KOPT-K1 (cell line): ENCODE measurements around the gene VPS54.

ENCODE experiments used
- H3K27ac ChIP-seq: fragments of 200-600 bp; sonication (generic); 2 replicates; pipeline ENCODE4 v1.5.1; 2016; ENCODE audit warnings: antibody characterized with exemption, mild to moderate bottlenecking, low read depth, low read length; ENCODE audit not compliant: poor library complexity, severe bottlenecking
- H3K36me3 ChIP-seq: fragments of 200-600 bp; sonication (generic); 2 replicates; pipeline ENCODE4 v1.5.1; 2017; ENCODE audit warnings: antibody characterized with exemption, mild to moderate bottlenecking, low read length, moderate library complexity; ENCODE audit not compliant: insufficient read depth
- H3K9me3 ChIP-seq: fragments of 200-600 bp; sonication (generic); 2 replicates; pipeline ENCODE4 v1.5.1; 2017; ENCODE audit warnings: antibody characterized with exemption, low read length, mild to moderate bottlenecking; ENCODE audit not compliant: insufficient read depth, poor library complexity, severe bottlenecking

Gene VPS54

GRCh38 chr2:64036034-64036705 lies 16.9 kb upstream of the VPS54 start:
- H3K9me3 ChIP-seq, result no peaks in the 10 kb centered on the region
- H3K27ac ChIP-seq, result peak overlapping the region; percentile 9
- no peaks in the 10 kb centered on the region for H3K36me3 ChIP-seq

DNA sequence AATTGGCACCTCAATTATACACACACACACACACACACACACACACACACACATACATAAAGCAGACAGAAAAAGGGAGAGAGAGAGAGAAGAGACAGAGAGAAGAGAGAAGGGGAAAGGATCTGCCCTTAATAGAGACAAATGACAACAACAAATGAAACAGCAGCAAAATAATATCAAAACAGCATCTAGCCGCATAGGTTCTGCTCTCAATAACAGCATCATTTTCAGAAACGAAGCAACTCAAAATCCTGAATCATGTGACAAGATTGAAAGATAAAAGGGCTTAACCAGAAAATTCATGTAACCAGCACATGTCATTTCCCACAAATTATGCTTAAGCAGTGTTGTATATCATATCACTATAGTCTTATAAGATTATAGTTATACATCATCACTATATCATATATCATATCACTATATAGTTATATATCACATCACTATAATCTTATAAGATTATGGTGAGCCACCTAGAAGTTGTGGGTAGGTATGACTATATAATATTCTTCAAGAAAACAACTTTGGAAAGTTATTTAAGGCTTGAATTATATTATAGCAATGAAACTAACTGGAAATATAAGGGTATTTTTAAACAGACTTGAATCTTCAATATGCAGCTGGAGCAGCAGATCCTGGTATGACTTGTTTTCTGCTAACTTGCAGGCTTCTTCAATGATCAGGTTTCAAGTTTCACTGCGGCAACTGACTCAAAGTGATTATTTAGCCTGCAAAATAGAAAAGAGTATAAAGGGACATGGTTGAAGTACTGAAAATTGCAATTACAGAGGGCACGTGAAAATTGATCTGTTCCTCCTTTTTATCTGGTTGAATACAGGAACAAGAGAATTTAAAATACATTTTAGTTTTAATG lies 16.1 kb upstream of the VPS54 start:
- no peak overlapping the region for H3K27ac ChIP-seq
- H3K9me3 ChIP-seq, result no peaks in the 10 kb centered on the region
- H3K36me3 ChIP-seq, result no peaks in the 10 kb centered on the region

DNA sequence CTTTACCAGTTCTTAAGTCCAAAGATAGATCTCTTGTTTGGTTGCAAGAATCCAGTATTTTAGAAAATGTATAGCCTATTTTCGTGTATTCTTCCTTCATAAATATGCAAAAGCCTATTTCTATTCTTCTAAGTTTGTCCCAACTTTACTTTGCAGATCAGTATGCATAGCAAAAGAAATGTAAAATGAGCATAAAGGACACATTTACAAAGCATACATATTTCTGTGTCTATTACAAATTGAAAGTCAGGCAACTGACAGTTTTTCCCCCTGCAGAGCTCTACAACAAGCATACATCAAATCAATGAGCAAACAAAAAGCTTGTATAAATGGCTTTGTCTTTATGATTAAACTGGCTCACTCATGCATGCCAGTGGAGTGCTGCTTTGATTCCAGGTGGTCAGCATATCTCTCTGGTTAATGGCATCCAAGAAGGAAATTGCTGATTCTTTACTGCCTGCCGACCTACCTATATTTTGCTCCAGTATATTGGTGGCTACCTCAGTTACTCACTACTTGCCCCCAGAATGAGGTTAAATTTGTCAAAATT lies 10.0 kb upstream of the VPS54 start:
- H3K27ac ChIP-seq, result no peak overlapping the region
- no peaks in the 10 kb centered on the region for H3K9me3 ChIP-seq
- no peaks in the 10 kb centered on the region for H3K36me3 ChIP-seq

DNA sequence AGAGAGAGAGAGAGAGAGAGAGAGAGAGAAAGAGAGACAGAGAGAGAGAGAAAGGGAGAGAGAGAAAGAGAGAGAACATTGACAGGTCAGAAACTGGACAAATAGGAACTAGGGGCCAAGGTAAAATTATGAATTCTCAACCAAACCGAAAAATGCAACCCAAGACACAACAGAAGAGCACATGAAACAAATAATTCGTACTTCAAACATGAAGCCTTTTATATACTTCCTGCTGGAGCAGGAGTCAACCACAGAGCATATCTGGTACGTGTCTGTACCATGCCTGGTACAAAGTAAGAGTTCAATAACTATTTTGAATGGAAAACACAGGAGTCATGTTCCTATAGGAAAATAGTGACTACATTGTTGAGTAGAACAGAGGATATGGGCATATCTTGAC lies 6.5 kb upstream of the VPS54 start:
- Histone ChIP-seq H3K9me3 (no peaks in the 10 kb centered on the region), H3K27ac (peak overlapping the region; percentile 2), H3K36me3 (no peaks in the 10 kb centered on the region)

DNA sequence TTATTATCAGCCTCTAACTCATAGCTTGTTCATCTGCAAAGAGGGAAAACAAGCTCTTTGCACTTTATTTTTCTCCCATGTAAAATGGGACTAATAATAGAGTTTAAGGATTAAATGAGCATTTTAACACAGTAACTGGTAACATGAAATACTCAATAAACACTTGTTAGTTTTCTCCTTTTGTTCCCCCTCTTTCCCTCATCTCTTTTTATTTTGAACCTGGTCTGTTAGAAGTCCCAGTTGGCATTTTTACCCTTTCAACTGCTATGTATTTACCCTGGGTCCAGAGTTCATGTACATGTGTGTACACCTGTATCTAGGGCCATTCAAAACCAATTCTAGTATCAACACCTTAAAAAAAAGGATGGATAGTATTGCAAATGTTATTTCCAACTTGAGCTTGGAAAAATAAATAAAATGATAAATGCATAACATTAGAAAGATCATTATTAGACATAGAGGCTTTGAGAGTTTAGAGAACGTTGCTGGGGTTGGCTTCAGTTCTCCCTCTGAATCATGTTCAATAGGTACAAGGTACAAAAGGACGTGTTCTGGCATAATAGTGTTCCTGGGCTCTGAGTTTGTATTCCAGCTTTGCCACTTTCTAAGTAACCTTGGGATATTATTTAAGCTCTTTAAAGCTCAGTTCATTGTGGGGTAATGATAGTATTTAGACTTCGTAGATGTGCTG lies 5.2 kb upstream of the VPS54 start:
- H3K9me3 ChIP-seq, result no peaks in the 10 kb centered on the region
- peak overlapping the region; percentile 7 for H3K27ac ChIP-seq
- H3K36me3 ChIP-seq, result no peaks in the 10 kb centered on the region

DNA sequence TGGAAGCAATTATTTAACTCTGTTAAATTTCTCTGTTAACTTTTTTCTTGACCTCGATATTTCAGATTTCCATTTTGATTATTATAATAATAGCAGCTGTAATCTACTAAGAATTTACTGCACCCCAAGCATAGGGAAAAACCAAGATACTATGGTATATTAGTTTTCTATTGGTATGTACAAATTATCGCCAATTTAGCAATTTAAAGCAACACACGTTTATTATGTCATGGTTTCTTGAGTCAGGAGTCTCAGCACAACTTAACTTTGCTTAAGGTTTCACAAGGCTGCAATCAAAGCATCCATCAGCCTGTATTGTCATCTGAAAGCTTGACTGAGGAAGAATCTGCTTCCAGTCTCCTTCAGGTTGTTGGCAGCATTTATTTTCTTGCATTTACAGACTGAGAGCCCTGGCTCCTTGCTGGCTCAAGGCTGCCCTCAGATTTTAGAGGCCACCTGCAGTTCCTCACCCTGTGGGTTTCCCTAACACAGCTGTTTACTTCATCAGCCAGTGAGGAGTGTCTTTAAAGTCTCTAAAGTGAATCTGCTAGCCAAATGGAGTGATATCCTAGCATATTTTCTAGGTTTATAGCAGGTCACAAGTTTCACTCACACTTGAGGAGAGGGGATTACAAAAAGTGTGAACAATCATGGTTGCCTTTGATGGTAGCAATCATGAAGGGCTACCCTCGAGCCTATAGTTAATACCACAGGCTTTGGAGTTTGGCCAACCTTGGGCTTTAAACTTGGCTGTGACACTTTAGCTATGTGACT lies 4.4 kb upstream of the VPS54 start:
- no peaks in the 10 kb centered on the region for H3K9me3 ChIP-seq
- H3K27ac ChIP-seq, result peak overlapping the region; percentile 7
- no peaks in the 10 kb centered on the region for H3K36me3 ChIP-seq

DNA sequence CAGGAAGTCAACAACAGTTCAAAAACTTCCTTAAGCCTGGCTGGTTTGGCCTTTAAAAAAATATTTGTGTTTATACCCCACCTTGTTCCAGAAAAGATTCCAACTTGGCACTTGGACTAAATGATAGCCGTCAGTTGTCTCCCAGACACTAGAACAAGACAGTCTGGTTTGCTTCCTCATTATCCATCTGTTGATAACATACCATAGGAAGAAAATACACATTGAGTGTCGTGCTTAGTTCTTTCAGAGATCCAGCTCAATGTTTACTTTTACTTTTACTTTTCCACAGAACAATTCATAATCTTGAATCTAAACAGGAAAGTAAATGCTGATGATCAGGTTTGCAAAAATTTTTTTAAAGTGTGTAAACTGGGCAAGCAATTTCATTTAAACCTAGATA lies 2.4 kb upstream of the VPS54 start:
- Histone ChIP-seq H3K36me3 (no peaks in the 10 kb centered on the region), H3K27ac (peak overlapping the region; percentile 81), H3K9me3 (no peaks in the 10 kb centered on the region)

DNA sequence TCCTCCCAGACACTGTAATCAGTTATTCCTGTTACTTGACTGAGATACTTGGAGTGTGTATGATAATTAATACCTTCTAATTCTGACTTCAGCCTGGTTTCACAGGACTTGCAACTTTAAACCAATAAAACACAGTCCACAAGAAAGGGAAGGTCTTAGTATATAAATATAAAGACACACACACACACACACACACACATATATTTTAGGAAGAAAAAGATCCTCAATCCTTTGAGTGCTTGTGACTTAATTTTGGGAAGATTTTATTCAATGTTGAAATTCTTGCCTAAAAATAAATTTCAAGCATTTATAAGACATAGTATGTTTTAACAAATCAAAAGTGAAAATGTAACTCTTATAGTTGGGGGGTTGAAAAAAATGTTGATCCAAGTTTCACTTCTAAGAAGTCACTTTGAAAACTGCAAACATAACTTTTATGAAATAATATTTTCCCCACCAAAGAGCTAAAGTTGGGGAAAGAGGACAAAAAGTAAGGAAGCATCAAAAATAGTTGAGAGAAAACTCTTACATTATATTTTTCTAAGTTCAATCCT lies 824 bp upstream of the VPS54 start:
- Histone ChIP-seq H3K36me3 (no peaks in the 10 kb centered on the region), H3K27ac (peak overlapping the region; percentile 81), H3K9me3 (no peaks in the 10 kb centered on the region)

DNA sequence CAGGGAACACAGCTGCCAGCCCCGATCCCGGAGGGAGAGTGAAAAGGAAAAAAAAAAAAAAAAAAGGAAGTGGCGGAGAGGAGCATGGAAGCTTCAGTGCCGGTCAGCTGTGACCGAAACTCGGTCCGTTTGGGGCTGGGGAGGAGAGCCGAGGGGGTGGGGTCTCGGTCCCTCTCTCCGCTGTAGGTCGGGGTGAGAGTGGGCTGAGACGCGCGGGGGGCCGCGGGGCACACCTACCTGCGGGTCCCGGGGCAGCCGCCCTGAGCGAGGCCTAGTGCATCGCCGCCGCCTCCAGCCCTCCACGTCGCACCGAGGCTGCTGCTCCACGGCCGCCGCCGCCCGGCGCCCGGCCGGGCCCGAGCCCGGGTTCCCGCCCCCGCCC lies 536 bp downstream of the VPS54 start:
- peak overlapping the region; percentile 81 for H3K27ac ChIP-seq

DNA sequence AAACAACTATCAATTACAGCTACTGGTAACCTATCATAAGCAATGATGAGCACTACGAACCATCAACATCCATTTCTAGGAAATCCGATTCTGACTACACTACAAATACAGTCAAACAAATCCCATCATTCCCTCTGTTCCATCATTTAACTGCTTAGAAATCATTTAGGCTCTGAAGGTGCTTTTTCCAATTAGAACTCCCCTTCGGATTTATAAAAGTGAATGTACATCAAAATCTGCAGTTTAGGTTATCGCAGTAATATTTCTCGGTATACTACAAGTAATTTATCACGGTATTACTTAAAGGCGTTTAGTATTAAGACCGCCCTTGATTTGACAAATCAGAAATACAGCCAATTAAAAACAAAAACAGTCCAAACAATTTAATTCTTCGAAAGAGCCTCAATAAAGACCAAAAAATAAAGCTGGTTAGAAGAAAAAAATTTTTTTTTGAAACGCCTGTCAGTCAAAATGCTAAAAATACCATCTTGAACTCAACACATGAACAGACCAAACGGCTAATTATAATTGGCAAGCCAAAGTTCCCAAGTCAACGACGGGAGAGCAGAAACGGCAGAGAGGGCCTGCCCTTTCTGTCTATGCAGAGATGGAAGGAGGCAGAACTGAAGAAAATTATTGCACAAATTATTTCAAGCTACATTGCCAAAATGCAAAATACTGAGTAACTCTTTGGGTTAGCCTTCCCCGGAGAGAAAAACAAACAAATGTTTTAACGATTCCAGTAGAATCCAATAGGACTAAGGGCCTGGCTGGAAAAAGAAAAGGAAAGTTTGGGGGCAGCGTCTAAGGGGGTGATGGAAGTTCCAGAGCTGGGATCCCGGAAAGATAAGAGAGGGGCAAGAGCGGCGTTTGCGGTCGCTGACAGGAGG lies 1.2 kb downstream of the VPS54 start:
- no peaks in the 10 kb centered on the region for H3K36me3 ChIP-seq
- peak overlapping the region; percentile 81 for H3K27ac ChIP-seq

More for the DNA sequence above, 536 bp downstream of the VPS54 start:
- Histone ChIP-seq H3K9me3 (no peaks in the 10 kb centered on the region), H3K36me3 (no peaks in the 10 kb centered on the region)

DNA sequence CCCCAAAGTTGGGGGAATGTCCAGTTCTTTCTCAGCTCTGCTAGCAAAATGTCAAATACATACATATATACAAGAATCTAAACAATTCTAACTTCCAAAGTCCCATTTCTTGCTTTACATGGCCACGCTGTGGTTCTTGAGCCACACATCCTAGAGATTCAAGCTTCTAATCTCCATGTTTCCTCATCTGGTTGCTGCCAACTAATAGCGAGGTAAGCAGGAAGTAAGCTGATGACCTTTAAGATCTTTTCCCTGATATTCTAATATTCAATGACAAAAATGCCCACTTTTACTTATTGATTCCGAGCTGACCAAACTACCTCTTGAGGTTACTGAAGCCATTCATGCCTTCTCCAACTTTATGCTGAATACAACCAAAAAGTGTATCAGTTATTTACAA lies 3.3 kb downstream of the VPS54 start:
- Histone ChIP-seq H3K27ac (no peak overlapping the region), H3K36me3 (no peaks in the 10 kb centered on the region), H3K9me3 (no peaks in the 10 kb centered on the region)

More for the DNA sequence above, 1.2 kb downstream of the VPS54 start:
- no peaks in the 10 kb centered on the region for H3K9me3 ChIP-seq

GRCh38 chr2:64015391-64015790 lies 3.8 kb downstream of the VPS54 start:
- H3K9me3 ChIP-seq, result no peaks in the 10 kb centered on the region
- no peaks in the 10 kb centered on the region for H3K36me3 ChIP-seq
- H3K27ac ChIP-seq, result no peak overlapping the region

GRCh38 chr2:64014628-64015027 lies 4.6 kb downstream of the VPS54 start:
- H3K27ac ChIP-seq, result no peak overlapping the region
- no peaks in the 10 kb centered on the region for H3K36me3 ChIP-seq
- H3K9me3 ChIP-seq, result no peaks in the 10 kb centered on the region
